ENCODE data around the gene NAIF1.
"Not testable (repeated sequence)": the region's sequence is repeated elsewhere in the genome, so short reads cannot be mapped to it uniquely, and the experiment has no call there.

The NAIF1 gene

DNA sequence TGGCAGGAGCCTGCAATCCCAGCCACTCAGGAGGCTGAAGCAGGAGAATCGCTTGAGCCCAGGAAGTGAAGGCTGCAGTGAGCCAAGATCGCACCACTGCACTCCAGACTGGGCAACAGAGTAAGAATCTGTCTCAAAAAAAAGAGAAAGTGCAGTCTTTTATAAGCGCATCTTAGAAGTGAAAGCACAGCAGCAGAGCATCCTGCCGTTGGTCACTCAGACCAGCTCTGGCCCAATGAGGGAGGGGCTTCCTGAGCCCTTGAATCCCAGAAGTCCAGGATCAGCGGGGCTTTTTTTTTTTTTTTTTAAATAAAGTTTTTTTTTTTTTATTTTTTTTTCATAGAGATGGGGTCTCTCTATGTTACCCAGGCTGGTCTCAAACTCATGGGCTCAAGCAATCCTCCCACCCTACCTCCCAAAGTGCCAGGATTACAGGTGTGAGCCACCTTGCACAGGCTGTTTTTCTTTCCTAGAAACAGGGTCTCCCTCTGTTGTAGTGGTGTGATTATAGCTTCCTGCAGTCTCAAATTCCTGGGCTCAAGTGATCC lies 42.3 kb downstream of the NAIF1 start:
- DNase-seq: no peak

DNA sequence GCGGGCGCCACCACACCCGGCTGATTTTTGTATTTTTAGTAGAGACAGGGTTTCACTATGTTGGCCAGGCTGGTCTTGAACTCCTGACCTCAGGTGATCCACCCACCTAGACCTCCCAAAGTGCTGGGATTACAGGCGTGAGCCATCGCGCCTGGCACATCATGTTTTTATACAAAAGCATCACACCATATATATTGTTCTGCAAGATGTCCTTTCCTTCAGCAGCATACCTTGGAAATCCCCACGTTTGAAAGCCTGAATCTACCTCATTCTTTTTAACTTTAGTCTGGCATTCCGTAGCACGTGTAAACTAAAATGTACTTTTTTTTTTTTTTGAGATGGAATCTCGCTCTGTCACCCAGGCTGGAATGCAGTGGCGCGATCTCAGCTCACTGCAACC lies 43.4 kb downstream of the NAIF1 start:
- not testable (repeated sequence) for DNase-seq

DNA sequence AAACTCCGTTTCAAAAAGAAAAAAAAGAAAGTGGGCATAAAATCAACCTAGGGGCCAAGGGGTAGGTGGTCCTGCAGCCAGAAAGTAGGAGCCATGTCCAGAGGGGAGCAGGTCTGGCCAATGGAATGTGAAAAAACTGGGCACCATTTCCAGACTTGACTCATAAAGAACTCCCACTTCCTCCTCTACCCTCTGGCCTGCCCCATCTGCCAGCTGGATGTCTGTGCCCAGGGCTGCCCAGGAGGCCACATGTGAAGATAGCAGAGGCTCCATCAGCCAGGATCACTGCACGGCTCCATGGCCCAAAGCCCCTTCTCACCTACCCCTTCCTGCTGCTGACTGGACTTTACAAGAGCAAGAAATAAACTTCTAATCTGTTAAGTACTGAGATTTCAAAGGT lies 44.2 kb downstream of the NAIF1 start:
- DNase-seq: no peak

DNA sequence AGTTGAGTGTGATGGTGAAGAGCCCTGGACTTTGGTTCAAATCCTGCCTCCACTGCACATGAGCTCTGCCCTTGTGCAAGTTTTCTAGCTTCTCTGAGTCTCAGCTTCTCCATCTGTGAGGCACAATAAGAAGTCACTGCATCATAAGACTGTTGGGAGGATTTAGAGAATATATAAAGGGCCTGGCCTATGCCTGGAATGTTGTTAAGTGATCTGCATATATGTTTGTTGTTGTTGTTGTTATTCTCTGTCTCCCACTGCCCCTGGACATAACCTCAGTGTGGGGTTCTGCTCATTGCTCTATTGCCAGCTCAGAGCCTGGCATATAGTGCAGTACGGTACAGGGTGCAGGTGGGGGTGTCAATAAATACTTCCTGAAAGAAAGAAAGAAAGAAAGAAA lies 46.0 kb downstream of the NAIF1 start:
- DNase-seq: no peak

DNA sequence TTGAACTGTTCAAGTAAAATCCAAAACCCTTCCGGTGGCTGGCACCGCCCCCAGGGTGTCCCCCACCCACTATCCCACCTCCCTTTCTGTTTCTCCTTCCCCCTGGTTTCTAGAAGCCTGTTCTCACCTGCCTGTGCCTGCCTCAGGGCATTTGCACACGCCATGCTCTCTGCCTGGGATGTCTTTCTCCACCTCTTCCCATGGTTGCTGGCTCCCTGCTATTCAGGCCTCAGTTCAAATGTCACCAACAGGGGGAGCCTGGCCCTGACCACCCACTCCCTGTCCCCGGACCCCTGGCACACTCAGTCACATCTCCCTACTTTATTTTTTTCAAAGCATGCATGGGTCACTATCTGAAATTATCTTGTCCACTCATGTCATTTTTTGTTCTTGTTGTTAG lies 46.4 kb downstream of the NAIF1 start:
- no peak for DNase-seq

DNA sequence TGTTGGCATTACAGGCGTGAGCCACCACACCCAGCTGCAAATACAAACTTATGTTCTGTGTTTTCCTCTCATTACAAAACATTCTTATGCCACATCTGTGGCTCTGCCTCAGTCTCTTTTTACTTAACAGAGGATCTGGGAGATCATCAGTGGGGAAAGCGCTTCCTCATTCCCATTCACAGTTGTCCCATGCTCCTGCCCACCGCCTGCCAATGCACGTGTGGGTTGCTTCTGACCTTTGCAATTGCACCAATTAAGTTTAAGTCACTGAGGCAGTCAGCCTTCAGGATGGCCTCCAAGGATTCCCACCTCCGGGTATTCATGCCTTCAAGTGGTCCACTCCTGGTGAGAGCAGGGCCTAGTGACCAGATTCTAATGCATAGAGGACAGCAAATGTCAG lies 51.4 kb downstream of the NAIF1 start:
- no peak for DNase-seq

All from activated effector memory CD4-positive, alpha-beta T cell treated with Interleukin-2 at 50 U/mL for 16 hours (primary cell).